HG02763 (cell line): Measurements from ENCODE around the gene SRL.
"Not testable (repeated sequence)": the region's sequence is repeated elsewhere in the genome, so short reads cannot be mapped to it uniquely, and the experiment has no call there.

ENCODE experiments used
- ATAC-seq: cut with Tn5 transposase; IDR thresholded peaks from one replicate; pipeline ENCODE4 v1.9.1; 2021; ENCODE audit warnings: mild to moderate bottlenecking, moderate library complexity; ENCODE audit not compliant: unreplicated experiment

Gene SRL

GRCh38 chr16:4261557-4262172 is 19.8 kb upstream of the SRL start:
- no peak for ATAC-seq

GRCh38 chr16:4260360-4260759 is 18.5 kb upstream of the SRL start:
- no peak for ATAC-seq

GRCh38 chr16:4257646-4258556 is 16.0 kb upstream of the SRL start:
- ATAC-seq, result no peak

GRCh38 chr16:4253394-4254150 is 11.7 kb upstream of the SRL start:
- peak; percentile 95 for ATAC-seq

- not testable (repeated sequence) for ATAC-seq
Measured at GRCh38 chr16:4253012-4253393, 11.1 kb upstream of the SRL start.

GRCh38 chr16:4249530-4250308 is 7.8 kb upstream of the SRL start:
- no peak for ATAC-seq

- no peak for ATAC-seq
Measured at GRCh38 chr16:4247460-4247784, 5.5 kb upstream of the SRL start.

GRCh38 chr16:4246777-4247459 is 5.0 kb upstream of the SRL start:
- no peak for ATAC-seq

GRCh38 chr16:4245077-4245791 is 3.4 kb upstream of the SRL start:
- ATAC-seq, result no peak

- ATAC-seq, result no peak
Measured at GRCh38 chr16:4244254-4245076, 2.6 kb upstream of the SRL start.

- no peak for ATAC-seq
Measured at GRCh38 chr16:4241258-4241927, 487 bp downstream of the SRL start.

- no peak for ATAC-seq
Measured at GRCh38 chr16:4240624-4241023, 1.3 kb downstream of the SRL start.

GRCh38 chr16:4239682-4240175 is 2.2 kb downstream of the SRL start:
- no peak for ATAC-seq

GRCh38 chr16:4239020-4239419 is 2.9 kb downstream of the SRL start:
- ATAC-seq, result no peak

- ATAC-seq, result no peak
Measured at GRCh38 chr16:4233431-4233830, 8.4 kb downstream of the SRL start.

GRCh38 chr16:4232541-4233386 is 9.1 kb downstream of the SRL start:
- ATAC-seq, result no peak

GRCh38 chr16:4231886-4232285 is 10.0 kb downstream of the SRL start:
- no peak for ATAC-seq
